ENCODE results near the gene LBP.
"Not testable (repeated sequence)": the region's sequence is repeated elsewhere in the genome, so short reads cannot be mapped to it uniquely, and the experiment has no call there.

The LBP gene

DNA sequence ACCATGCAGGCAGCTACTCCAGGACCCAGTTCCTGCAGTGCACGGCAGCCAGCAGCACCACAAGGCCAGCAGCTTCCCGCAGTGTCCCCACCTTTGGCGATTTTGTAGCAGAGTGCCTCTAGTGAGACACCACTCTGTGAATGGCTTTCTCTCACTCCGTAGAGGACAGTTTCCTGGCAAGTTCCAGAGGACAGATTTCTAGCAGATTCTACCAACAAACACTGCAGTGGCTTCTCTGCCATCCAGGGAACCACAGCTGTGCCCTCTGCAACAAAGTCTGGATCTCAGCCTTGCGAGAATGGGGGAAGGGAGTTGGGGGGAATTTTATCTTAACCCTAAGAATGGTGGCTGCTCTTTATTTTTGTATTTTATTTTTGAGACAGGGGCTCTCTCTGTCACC lies 60.2 kb downstream of the LBP start:
- no peak overlapping the region for H3K27ac ChIP-seq
- TF ChIP-seq, protein P1, sequence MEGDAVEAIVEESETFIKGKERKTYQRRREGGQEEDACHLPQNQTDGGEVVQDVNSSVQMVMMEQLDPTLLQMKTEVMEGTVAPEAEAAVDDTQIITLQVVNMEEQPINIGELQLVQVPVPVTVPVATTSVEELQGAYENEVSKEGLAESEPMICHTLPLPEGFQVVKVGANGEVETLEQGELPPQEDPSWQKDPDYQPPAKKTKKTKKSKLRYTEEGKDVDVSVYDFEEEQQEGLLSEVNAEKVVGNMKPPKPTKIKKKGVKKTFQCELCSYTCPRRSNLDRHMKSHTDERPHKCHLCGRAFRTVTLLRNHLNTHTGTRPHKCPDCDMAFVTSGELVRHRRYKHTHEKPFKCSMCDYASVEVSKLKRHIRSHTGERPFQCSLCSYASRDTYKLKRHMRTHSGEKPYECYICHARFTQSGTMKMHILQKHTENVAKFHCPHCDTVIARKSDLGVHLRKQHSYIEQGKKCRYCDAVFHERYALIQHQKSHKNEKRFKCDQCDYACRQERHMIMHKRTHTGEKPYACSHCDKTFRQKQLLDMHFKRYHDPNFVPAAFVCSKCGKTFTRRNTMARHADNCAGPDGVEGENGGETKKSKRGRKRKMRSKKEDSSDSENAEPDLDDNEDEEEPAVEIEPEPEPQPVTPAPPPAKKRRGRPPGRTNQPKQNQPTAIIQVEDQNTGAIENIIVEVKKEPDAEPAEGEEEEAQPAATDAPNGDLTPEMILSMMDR (conservative IDR thresholded peaks at IDR 0.05; ENCODE audit: low read depth, low read length) = no peak
- H3K79me2 ChIP-seq (ENCODE audit: insufficient read depth, low read depth) = no peaks in the 10 kb centered on the region

DNA sequence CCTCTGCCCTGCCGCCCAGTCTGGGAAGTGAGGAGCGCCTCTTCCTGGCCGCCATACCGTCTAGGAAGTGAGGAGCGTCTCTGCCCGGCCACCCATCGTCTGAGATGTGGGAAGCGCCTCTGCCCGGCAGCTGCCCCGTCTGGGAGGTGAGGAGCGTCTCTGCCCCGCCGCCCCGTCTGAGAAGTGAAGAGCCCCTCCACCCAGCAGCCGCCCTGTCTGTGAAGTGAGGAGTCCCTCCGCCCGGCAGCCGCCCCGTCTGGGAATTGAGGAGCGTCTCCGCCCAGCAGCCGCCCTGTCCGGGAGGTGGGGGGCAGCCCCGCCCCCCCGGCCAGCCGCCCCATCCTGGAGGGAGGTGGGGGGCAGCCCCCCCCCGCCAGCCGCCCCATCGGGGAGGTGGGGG lies 61.0 kb downstream of the LBP start:
- Histone ChIP-seq H3K4me3 (IDR thresholded peaks at IDR 0.05; ENCODE audit: insufficient read depth, low read depth, low read length) (no peak overlapping the region), H3K27me3 (ENCODE audit: insufficient read depth, low read depth) (no peaks in the 10 kb centered on the region), H3K4me2 (no peak overlapping the region), H3K27ac (no peak overlapping the region), H4K20me1 (ENCODE audit: insufficient read depth) (no peaks in the 10 kb centered on the region), H3K36me3 (ENCODE audit: insufficient read depth) (no peaks in the 10 kb centered on the region), H2AFZ (ENCODE audit: low read depth) (no peak overlapping the region), H3K4me1 (ENCODE audit: low read depth, poor library complexity, severe bottlenecking) (no peaks in the 10 kb centered on the region), H3K79me2 (ENCODE audit: insufficient read depth, low read depth) (no peaks in the 10 kb centered on the region), H3K9ac (no peak overlapping the region)
- TF ChIP-seq, protein P1 (conservative IDR thresholded peaks at IDR 0.05; ENCODE audit: low read depth, low read length) = no peak

More for the DNA sequence above, 60.2 kb downstream of the LBP start:
- H3K27me3 ChIP-seq (ENCODE audit: insufficient read depth, low read depth) = no peaks in the 10 kb centered on the region
- no peak overlapping the region for H3K9ac ChIP-seq
- H3K4me3 ChIP-seq (IDR thresholded peaks at IDR 0.05; ENCODE audit: insufficient read depth, low read depth, low read length) = no peak overlapping the region
- no peaks in the 10 kb centered on the region for H4K20me1 ChIP-seq (ENCODE audit: insufficient read depth)
- no peak overlapping the region for H2AFZ ChIP-seq (ENCODE audit: low read depth)
- no peak overlapping the region for H3K4me2 ChIP-seq
- no peaks in the 10 kb centered on the region for H3K4me1 ChIP-seq (ENCODE audit: low read depth, poor library complexity, severe bottlenecking)
- H3K36me3 ChIP-seq (ENCODE audit: insufficient read depth) = no peaks in the 10 kb centered on the region

DNA sequence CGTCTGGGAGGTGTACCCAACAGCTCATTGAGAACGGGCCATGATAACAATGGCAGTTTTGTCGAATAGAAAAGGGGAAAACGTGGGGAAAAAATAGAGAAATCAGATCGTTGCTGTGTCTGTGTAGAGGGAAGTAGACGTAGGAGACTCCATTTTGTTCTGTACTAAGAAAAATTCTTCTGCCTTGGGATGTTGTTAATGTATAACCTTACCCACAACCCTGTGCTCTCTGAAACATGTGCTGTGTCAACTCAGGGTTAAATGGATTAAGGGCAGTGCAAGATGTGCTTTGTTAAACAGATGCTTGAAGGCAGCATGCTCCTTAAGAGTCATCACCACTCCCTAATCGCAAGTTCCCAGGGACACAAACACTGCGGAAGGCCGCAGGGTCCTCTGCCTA lies 61.5 kb downstream of the LBP start:
- not testable (repeated sequence) for H3K4me1 ChIP-seq (ENCODE audit: low read depth, poor library complexity, severe bottlenecking); H3K36me3 ChIP-seq (ENCODE audit: insufficient read depth); H3K27ac ChIP-seq; H3K4me2 ChIP-seq; H3K4me3 ChIP-seq (IDR thresholded peaks at IDR 0.05; ENCODE audit: insufficient read depth, low read depth, low read length); H3K79me2 ChIP-seq (ENCODE audit: insufficient read depth, low read depth); H2AFZ ChIP-seq (ENCODE audit: low read depth); H4K20me1 ChIP-seq (ENCODE audit: insufficient read depth); H3K27me3 ChIP-seq (ENCODE audit: insufficient read depth, low read depth); H3K9ac ChIP-seq

DNA sequence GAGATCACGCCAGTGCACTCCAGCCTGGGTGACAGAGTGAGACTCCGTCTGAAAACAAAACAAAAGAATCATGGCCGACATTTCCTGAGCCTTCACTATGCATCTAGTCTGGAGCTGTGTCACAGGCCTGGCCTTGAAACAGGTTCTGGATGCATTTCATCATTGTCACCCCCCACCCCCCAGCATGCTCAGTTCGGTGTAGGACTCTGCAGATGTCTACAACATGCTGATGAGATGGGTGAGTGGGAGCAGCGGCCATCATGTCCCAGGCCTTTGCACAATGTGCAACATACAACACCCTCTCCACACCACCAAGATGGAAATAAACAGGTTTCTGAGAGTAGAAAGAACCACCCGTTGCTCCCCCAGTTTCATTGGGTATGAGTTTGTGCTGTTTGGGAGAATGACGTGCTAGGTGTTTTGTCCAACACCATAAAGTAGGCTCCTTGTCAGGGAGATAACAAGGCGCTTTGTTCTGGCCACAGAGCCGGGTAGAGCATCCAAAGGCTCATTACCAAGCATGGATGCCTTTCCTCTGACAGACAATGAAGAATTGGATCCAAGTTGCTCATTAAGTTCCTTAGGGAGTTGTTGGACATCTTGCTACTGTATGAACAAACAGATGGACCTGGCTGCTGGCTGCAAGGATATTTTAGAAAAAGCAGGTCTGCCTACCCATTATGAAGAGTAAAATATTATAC lies 66.7 kb downstream of the LBP start:
- Histone ChIP-seq H4K20me1 (ENCODE audit: insufficient read depth) (0 out of 2 replicates have a peak, but pooled peaks cover 3% of the 10 kb centered on the region), H3K27me3 (ENCODE audit: insufficient read depth, low read depth) (no peaks in the 10 kb centered on the region), H3K79me2 (ENCODE audit: insufficient read depth, low read depth) (no peaks in the 10 kb centered on the region), H3K36me3 (ENCODE audit: insufficient read depth) (no peaks in the 10 kb centered on the region), H2AFZ (ENCODE audit: low read depth) (no peak overlapping the region), H3K27ac (no peak overlapping the region), H3K4me1 (ENCODE audit: low read depth, poor library complexity, severe bottlenecking) (no peaks in the 10 kb centered on the region), H3K4me3 (IDR thresholded peaks at IDR 0.05; ENCODE audit: insufficient read depth, low read depth, low read length) (no peak overlapping the region), H3K4me2 (no peak overlapping the region), H3K9ac (no peak overlapping the region)
- TF ChIP-seq, protein P1 (conservative IDR thresholded peaks at IDR 0.05; ENCODE audit: low read depth, low read length) = no peak

DNA sequence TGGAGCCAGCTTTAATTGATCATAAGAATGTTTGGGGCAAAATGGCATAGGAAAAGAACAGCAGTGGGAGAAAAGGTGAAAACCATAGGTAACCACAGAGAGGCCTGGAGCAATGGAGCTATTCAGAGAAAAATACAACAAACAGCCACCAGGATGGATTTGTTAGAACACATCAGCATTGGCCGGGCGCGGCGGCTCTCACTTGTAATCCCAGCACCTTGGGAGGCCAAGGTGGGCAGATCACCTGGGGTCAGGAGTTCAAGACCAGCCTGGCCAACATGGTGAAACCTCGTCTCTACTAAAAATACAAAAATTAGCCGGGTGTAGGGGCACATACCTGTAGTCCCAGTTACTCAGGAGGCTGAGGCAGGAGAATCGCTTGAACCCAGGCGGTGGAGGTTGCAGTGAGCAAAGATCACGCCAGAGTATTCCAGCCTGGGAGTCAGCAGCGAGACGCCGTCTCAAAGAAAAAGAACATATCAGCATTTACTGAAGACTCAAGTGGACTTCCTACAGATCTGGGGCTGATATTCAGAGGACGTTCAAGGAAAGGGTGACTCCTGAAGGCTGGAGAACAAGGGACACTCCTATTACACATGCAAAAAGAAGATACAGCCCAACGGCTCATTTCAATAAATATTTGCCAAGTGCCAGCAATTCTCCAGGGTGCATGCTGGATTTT lies 68.6 kb downstream of the LBP start:
- Histone ChIP-seq H2AFZ (ENCODE audit: low read depth) (no peak overlapping the region), H3K4me1 (ENCODE audit: low read depth, poor library complexity, severe bottlenecking) (no peaks in the 10 kb centered on the region), H3K27me3 (ENCODE audit: insufficient read depth, low read depth) (no peaks in the 10 kb centered on the region), H3K36me3 (ENCODE audit: insufficient read depth) (peaks cover 9% of the 10 kb centered on the region; the same call in 1 of the 2 replicates), H3K4me2 (no peak overlapping the region), H3K9ac (no peak overlapping the region), H3K79me2 (ENCODE audit: insufficient read depth, low read depth) (no peaks in the 10 kb centered on the region), H3K27ac (no peak overlapping the region), H4K20me1 (ENCODE audit: insufficient read depth) (0 out of 2 replicates have a peak, but pooled peaks cover 3% of the 10 kb centered on the region), H3K4me3 (IDR thresholded peaks at IDR 0.05; ENCODE audit: insufficient read depth, low read depth, low read length) (no peak overlapping the region)
- TF ChIP-seq, protein P1 (conservative IDR thresholded peaks at IDR 0.05; ENCODE audit: low read depth, low read length) = no peak
